EH (cell line): ENCODE results near the gene MYOD1.

ENCODE experiments used
- DNase-seq: peaks from one replicate; pipeline ENCODE4 v3.0.0-alpha.2; 2015; ENCODE audit warnings: low read depth

MYOD1 gene

DNA sequence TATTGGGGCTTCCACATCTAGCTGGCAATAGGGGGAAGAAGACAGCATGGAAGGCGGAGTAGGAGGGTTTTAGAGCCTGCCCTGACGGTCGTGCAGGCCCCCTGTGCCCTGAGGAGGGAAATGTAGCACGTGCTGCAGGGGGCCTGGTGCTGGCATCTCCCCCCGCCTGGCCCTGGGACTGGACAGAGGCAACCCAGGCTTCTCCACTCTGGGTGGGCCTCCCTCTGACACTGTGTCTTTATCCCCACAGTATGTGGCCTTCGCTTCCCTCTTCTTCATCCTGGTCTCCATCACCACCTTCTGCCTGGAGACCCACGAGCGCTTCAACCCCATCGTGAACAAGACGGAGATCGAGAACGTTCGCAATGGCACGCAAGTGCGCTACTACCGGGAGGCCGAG lies 52.0 kb downstream of the MYOD1 start:
- DNase-seq: no peak
